GM19324 (cell line): ENCODE results near the gene PSMD3.
A peak's percentile ranks its signal among the peaks of the same experiment; 100 is the strongest.

Experiments used
- ATAC-seq: cut with Tn5 transposase; IDR thresholded peaks from one replicate; pipeline ENCODE4 v1.9.1; 2021; ENCODE audit warnings: mild to moderate bottlenecking, moderate library complexity; ENCODE audit not compliant: unreplicated experiment, low FRiP score

The PSMD3 gene

GRCh38 chr17:39955726-39956225 is 24.8 kb upstream of the PSMD3 start:
- ATAC-seq: no peak

- ATAC-seq: no peak
These were observed 20.0 kb upstream of the PSMD3 start for GRCh38 chr17:39960524-39961041.

GRCh38 chr17:39962642-39963220 is 17.9 kb upstream of the PSMD3 start, which contains the start of gene GSDMA:
GSDMA (plus strand) TSS chr17:39963004; CDS start chr17:39965688, 2,684 bp downstream.
- no peak for ATAC-seq

- no peak for ATAC-seq
These were observed 16.8 kb upstream of the PSMD3 start for GRCh38 chr17:39963829-39964228.

GRCh38 chr17:39965017-39965699 is 15.4 kb upstream of the PSMD3 start:
- ATAC-seq: no peak

GRCh38 chr17:39966771-39967170 is 13.8 kb upstream of the PSMD3 start:
- no peak for ATAC-seq

GRCh38 chr17:39968761-39969160 is 11.8 kb upstream of the PSMD3 start:
- ATAC-seq: no peak

- no peak for ATAC-seq
These were observed 11.2 kb upstream of the PSMD3 start for GRCh38 chr17:39969375-39969774.

GRCh38 chr17:39970157-39970692 is 10.4 kb upstream of the PSMD3 start:
- no peak for ATAC-seq

- ATAC-seq: no peak
These were observed 9.5 kb upstream of the PSMD3 start for GRCh38 chr17:39971076-39971603.

- no peak for ATAC-seq
These were observed 8.3 kb upstream of the PSMD3 start for GRCh38 chr17:39972271-39972670.

GRCh38 chr17:39973496-39973895 is 7.1 kb upstream of the PSMD3 start:
- ATAC-seq: no peak

GRCh38 chr17:39974433-39974832 is 6.2 kb upstream of the PSMD3 start:
- no peak for ATAC-seq

- no peak for ATAC-seq
These were observed 4.8 kb upstream of the PSMD3 start for GRCh38 chr17:39975801-39976200.

- ATAC-seq: no peak
These were observed 1.5 kb upstream of the PSMD3 start for GRCh38 chr17:39979016-39979670.

GRCh38 chr17:39979893-39980350 is 685 bp upstream of the PSMD3 start:
- ATAC-seq: peak; percentile 1

- no peak for ATAC-seq
These were observed 667 bp downstream of the PSMD3 start for GRCh38 chr17:39981207-39981741.

- ATAC-seq: no peak
These were observed 1.3 kb downstream of the PSMD3 start for GRCh38 chr17:39981766-39982375.

GRCh38 chr17:39988206-39988810 is 7.7 kb downstream of the PSMD3 start:
- ATAC-seq: no peak

- ATAC-seq: no peak
These were observed 13.8 kb downstream of the PSMD3 start for GRCh38 chr17:39994448-39994847.
